GM10266 (cell line): Measurements from ENCODE around the gene BTBD7.
"Not testable (repeated sequence)": the region's sequence is repeated elsewhere in the genome, so short reads cannot be mapped to it uniquely, and the experiment has no call there.

Experiments used
- DNase-seq: peaks from one replicate; pipeline ENCODE4 v3.0.0; 2012; ENCODE audit errors: extremely low spot score
- TF ChIP-seq, protein P1 (sequence below): IDR thresholded peaks from 2 replicates; pipeline ENCODE4 v1.5.1; 2012; ENCODE audit warnings: mild to moderate bottlenecking, low read depth; ENCODE audit not compliant: control insufficient read depth, insufficient read depth; ENCODE audit errors: missing control alignments

The BTBD7 gene

DNA sequence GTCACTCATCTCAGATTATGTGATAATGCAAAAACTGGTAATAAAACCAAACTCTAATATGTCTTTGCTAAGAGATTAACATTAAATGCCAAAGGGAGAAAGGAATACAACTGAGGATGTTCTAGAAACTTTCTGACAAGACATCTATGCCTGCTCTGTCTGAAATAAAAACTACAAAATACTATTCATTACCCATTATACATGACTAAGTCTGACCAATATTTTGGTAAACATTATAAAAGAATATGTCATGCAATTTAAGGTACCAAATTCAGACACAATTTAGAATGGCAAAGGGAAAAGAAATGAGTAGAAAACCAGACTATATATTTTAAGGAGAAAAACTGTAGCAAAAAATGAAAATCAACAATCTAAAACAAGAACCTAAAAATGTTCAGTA is 86.3 kb downstream of the BTBD7 start:
- DNase-seq: no peak
- TF ChIP-seq, protein P1, sequence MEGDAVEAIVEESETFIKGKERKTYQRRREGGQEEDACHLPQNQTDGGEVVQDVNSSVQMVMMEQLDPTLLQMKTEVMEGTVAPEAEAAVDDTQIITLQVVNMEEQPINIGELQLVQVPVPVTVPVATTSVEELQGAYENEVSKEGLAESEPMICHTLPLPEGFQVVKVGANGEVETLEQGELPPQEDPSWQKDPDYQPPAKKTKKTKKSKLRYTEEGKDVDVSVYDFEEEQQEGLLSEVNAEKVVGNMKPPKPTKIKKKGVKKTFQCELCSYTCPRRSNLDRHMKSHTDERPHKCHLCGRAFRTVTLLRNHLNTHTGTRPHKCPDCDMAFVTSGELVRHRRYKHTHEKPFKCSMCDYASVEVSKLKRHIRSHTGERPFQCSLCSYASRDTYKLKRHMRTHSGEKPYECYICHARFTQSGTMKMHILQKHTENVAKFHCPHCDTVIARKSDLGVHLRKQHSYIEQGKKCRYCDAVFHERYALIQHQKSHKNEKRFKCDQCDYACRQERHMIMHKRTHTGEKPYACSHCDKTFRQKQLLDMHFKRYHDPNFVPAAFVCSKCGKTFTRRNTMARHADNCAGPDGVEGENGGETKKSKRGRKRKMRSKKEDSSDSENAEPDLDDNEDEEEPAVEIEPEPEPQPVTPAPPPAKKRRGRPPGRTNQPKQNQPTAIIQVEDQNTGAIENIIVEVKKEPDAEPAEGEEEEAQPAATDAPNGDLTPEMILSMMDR: no peak

DNA sequence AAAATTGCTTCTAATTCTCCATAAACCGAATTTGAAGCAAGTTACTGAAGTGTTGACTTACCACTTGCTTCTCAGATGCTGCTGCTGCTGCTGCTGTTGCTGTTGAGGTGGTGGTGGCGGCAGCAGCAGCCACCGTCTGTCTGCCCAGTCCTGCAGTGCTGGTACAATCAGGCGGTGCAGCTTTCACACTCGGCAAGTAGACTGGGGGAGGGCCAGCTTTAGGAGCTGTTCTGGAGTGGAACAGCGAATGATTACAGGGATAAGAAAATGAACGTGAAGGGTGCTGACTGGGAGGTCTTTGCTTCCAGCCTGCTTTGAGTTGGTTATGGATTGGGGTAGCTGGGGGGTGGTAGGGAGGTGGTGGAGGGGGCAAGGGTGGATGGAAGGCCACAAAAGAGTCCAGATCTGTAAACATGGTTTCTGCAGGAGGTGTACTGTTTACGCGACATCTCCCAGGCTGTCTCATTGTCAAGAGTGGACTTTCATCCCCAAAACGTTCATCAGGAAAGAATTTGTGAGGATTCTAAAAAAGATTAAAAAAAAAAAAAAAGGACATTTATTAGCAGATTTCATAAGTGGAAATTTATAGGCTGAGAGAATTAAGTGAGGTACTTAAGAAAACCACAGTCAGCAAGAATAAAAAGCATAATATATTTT is 86.9 kb downstream of the BTBD7 start:
- TF ChIP-seq, protein P1: no peak
- no peak for DNase-seq

DNA sequence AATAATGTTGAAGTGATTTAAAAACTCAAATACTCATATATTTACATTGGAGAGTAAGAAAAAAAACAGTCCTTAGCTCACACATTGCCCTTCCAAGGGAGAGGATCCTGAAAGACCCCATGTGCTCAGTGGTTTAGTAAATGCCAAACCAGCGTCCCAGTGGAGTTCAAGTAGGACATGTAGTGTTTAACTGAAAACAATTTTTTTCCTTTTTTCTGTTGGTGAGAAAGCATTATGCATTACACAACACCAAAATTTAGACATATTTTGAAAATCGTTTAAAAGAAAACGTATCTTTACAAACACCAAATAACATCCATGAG is 92.2 kb downstream of the BTBD7 start:
- TF ChIP-seq, protein P1: no peak
- no peak for DNase-seq

DNA sequence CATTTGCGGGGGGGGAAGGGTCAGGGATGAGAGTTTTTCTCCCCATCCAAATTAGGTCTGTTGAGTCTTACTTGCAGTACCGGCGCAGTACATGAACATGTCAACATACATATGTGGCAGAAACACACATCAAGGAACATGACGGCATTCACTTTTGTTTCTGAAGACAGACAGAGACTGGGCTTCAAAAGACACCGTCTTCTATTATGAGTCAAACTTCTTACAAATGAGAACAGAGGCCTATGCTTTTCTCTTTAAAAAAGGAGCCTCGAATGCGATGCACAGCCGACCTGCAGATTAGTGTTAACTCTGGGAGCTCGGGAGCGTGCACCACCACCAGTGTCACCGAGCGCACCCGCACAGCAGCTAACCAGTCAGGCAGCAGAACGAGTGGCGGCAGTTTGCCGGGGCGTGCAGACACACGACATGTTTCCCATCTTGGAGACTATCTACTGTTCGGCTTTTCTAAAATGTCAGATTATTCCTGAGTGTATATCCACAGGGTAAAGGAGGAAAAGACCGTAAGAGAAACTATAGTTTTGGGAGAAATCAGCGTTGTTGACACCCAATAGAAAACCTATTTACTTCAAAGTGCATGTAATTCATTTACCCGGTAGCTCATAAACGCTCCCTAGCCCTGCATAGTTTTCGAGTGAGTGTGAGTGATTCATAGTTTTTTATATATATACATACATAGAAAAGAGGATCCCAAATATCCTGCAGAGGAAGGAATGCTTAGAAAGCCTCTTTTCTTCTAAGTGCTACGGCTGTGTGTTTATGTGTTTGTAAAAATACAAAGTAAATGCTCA is 92.8 kb downstream of the BTBD7 start:
- TF ChIP-seq, protein P1: no peak
- DNase-seq: no peak

DNA sequence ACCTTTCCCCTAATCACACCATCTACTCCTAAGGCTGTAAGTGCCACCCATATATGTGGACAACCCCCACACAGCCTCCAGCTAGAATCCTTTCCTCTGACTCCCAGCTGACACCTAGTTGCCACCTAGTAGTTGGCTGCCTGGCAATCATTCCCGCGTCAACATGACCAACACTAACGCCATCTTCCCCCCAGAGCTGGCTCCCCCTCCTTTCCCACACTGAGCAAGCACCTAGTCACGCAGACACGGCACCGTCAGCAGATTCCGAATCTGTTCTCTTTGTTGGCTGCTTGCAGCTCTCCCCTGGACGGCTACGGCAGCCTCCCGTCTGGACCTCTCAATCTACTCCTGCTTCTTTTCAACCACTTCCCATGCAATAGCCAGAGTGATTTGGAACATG is 98.0 kb downstream of the BTBD7 start:
- TF ChIP-seq, protein P1: no peak
- DNase-seq: no peak

DNA sequence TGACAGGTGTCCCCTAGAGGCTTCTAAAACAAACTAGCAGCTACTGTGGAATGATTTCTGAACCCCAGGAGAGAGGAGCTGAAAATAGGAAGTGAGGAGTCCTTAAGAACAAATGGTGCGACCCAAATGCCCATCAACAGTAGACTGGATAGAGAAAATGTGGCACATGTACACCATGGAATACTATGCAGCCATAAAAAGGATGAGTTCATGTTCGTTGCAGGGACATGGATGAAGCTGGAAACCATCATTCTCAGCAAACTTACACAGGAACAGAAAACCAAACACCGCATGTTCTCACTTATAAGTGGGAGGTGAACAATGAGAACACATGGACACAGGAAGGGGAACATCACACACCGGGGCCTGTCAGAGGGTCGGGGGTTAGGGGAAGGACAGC is 99.8 kb downstream of the BTBD7 start:
- not testable (repeated sequence) for DNase-seq

DNA sequence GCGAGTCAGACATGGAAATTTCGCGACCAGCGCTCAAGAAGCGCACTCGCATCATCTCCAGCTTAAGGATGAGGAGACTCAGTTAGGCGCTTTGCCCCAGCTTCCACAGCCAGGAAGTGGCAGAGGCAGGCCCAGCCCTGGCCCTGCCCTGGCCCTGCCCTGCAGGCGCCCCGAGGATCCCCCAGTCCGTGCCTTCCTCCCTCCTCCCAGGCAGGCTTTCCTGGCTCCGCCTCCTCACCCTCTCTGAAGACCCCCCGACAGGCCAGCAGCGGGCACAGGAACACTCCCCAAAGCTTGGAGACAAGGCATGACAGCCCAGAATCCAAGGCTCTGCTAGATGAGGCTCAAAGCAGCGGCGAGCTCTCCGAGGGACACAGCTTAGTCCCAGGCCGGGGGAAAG is 100.7 kb downstream of the BTBD7 start:
- no peak for DNase-seq
- TF ChIP-seq, protein P1: no peak
